Frontal cortex (tissue), 4 donors: Measurements from ENCODE around the gene NF2. TPM values are rescaled to one million over a fixed set of nuclear protein-coding genes. Genes with fewer than 3 reads are reported as not detected.

Experiments
- DNase-seq, 2 donors: peaks; one replicate each; pipeline ENCODE4 v3.0.0; 2012; ENCODE audit warnings: low spot score in 2 of 2
- FAIRE-seq: peaks from 2 replicates; lab custom pipeline; 2012; peaks lifted over from hg19 to GRCh38; lab: Jason Lieb, UNC
- total RNA-seq: library from RNA; depleted of rRNA; stranded (reverse); fragments of >200 nt; gene quantifications from one replicate; pipeline ENCODE4 v1.2.3, GENCODE V29; 2014
- donor health status: control.
- donor health status: control.
- donor health status: control.

Gene NF2
- total RNA-seq, 1 donor from 2014 or later = 41.2 TPM

- peak in 1 of 2 donors; percentile 47 for DNase-seq
- no peak for FAIRE-seq
Measured at GRCh38 chr22:29695129-29695926, 91.9 kb downstream of the NF2 start.

GRCh38 chr22:29697853-29698598 lies 94.6 kb downstream of the NF2 start:
- FAIRE-seq = no peak
- no peak for DNase-seq

DNA sequence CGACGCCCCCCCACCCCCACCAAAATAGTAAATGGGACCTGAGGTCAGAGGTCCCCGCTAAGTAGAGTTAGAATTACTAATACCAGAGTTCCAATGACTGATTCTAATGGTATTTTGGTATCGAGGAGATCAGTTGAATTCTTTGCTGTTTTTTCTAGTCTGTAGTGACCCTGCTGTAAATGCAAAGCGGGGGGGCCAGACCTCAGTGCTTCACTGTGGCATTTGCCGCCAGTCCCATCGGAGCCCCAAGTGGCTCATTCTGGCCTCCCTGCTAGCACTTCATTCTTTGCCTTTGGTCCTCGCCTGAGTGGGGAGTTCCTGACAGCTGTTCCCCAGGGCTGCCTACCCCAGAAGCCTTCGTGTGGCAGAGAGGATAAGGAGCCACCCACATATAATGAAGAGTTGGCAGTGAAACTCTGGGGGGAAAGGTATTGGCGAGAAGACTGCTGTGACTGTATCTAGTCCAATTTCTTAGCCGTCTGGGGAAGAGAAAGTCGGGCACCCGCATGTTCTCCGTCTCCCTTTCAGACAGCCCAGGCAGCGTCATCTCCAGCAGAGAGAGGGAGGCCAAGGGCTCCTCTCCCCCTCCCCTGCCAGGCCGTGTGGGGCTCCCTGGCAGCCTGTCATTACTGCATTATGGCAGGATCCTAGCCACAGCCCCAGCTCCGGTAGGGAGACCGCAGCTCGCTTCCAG lies 96.9 kb downstream of the NF2 start:
- FAIRE-seq = no peak
- peak in 1 of 2 donors; percentile 41 for DNase-seq

DNA sequence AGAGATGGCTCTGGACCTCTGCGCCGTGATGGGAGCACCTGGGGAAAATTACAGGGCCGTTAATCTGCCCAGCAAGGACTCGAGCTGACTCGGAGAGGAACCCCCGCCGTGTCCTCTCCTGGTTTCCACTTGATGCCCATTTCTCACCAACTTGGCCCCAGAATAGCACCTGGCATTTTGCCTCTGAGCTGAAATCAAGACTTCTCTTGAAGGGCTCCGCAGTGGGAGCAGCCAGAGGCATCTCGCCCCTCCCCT lies 97.4 kb downstream of the NF2 start:
- DNase-seq = no peak
- no peak for FAIRE-seq

GRCh38 chr22:29701155-29701999 lies 97.9 kb downstream of the NF2 start:
- DNase-seq (no peak), FAIRE-seq (no peak)

DNA sequence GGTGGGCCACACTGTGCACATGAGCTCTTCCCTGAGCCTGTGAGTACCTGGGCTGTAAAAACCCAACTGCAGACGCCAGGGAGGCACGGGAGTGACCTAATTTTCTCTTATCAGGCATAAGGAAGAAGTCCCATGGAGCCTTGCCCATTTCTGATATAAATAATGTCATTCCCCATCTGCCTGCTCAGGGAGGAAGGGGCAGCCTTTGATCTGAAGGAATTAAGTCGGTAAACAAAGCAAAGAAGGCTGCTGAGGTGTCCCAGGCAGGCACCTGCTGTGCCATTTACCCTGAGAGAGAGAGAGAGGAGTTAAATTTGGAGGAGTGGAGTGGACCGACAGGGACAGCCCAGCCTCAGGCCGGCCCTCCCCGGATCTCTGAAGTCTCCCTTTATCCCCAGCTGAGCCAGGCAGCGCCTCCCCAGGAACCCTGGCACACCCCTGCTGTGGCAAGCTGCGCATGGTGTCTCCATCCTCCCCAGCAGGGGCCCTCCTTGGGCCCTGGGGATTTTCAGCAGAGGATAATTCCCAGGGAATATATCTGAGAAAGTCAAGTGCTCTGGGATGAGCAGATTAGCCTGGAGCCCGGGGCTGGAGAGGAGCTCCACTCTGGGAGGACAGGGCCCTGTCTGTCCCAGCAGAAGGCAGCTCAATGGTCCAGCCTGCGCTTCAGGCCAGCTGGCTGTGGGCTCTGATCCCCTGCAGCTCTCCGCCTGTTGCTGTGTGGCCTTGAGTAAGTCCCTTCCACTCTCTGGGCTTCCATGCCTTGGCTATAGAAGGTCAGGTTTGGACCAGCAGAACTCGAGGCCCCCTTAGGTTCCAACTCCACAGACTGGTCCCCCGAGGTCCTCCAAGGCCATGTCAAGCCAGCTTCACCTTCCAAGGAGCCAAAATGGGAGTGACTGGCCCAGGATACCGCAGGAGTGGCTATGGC lies 98.8 kb downstream of the NF2 start:
- no peak for FAIRE-seq
- DNase-seq = no peak

DNA sequence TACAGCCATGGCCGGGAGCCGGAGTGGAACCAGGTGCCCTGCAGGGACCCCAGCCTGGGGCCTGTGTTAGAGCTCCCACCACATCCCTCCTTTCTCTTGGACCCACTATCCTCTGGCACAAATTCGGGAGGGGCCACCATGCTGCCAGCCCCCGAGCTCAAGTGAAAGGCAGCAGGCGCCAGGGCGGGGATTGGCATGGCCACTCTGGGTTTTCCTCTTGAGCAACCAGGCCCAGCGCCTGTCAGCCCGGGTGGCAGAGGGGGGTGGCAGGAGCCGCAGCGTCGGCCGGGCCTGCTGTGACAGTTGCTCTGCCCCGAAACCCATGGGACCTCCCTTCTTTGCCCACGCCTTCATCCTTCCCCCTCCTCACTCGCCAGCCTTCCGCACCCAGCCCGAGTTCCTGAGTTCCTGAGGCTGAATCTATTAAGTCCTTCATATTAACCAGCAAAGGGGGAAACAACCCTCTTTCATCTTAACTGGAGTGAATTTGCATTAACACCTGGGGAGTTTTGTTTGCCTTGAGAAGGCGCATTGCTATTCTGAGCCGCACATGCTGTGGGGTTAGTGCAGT lies 99.6 kb downstream of the NF2 start:
- DNase-seq (no peak), FAIRE-seq (no peak)

GRCh38 chr22:29703569-29704195 lies 100.2 kb downstream of the NF2 start:
- FAIRE-seq (no peak), DNase-seq (no peak)

DNA sequence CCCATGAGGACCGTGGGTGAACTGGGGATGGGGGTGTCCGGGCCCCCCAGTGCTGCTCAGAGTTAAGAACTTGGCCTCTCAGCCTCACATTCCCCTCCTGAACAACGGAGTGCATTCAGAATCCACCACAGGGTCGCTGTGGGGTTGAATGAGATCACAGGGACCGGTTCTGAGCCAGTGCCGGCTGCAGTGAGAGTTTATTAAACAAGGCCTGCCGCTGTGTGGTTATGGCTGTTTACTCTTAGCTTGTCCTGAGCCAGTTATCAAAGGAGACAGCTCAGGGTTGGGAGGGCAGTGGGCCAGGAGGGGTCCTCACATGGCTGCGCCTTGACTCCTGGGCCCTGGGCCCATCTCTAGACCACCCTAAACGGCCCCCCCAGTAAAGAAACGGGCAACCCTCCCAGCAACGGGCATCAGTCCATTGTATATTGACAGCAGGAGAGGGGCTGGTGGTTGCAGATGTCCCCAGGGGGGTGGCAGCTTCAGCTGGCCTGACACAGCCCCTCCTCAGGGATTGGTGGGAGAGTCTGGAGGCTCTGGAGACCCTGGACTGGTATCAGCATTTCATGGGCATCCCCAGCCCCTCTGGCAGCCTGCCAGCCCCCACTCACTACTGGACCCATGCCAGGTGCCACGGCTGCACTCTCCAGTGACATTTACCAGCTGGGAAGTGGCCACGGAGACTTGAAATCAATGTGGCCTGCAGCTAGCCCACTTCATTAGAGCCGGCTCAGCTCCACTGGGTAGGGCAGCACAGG lies 101.3 kb downstream of the NF2 start:
- no peak for FAIRE-seq
- peak; percentile 60 to 68 for DNase-seq

DNA sequence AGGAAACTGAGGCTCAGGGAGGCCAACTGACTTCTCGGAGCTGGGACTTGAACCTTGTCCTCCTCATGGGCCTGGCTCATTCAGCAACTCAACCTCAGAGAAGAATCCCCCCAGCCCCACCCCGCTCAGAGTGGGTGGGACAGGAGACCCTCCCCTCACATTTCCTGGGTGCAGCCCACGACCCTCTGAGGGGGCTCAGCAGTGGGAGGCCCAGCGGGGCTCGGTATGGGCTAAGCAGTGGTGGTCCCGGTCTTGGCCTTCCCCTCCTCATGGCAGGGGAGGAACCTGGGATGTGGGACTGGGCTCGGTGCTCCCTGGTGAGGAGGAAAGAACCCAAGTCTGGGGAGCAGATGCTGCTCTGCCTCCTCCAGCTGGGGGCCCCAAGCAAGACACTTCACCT lies 102.2 kb downstream of the NF2 start:
- no peak for FAIRE-seq
- no peak for DNase-seq

- FAIRE-seq (no peak), DNase-seq (no peak)
Measured at GRCh38 chr22:29706486-29706885, 103.1 kb downstream of the NF2 start.

- FAIRE-seq = no peak
- DNase-seq = no peak
Measured at GRCh38 chr22:29707010-29707409, 103.6 kb downstream of the NF2 start.

- FAIRE-seq = no peak
- no peak for DNase-seq
Measured at GRCh38 chr22:29707471-29707870, 104.0 kb downstream of the NF2 start.

- DNase-seq = no peak
- no peak for FAIRE-seq
Measured at GRCh38 chr22:29710193-29710592, 106.8 kb downstream of the NF2 start.

DNA sequence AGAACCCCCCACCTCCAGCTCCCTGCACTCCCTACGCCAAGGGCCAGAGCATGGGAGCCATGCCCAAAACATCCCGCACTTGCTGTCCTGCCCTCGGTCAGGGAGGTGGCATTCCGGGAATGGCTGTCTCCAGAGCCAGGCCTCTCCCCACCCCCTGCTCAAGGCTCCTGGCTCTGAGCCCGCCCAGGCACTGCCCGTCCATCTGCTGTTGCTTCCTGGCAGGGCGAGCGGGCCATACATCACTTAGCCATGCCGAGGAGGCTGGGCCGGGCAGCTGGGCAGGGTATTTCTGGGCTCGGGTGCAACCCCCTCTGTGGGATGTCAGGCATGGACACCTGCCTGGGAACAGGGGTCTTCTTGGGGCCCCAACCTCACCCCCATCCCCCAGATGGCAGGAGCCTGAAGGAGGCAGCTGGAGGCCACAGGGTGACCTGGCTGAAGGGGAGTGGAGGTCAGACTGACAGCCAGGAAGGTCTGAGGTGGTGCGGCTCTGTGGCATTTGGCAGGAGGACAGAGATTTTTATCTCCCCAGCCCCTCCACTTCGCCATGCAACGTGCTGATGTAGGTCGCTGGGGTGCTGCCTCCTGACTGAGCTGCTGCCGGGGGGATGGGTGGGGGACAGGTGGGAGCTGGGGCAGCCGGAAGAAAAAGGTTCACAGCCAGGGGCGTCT lies 107.6 kb downstream of the NF2 start:
- no peak for FAIRE-seq
- DNase-seq = no peak

DNA sequence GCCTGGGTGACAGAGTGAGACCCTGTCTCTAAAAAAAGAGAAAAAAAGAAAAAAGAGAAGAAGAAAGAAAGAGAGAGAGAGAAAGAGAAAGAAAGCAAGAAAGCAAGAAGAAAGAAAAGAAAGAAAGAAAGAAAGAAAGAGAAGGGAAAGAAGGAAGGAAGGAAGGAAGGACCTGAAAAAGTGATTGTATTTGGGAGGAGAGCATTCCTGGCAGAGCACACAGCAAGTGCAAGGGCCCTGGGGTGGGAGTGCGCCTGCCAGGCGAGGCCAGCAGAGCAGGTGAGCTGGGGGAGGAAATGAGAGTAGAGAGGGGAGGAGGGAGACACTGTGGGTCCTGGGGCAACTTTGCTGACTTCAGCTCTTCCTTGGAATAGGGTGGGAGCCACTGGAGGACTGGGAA lies 108.7 kb downstream of the NF2 start:
- DNase-seq = no peak
- FAIRE-seq = no peak

DNA sequence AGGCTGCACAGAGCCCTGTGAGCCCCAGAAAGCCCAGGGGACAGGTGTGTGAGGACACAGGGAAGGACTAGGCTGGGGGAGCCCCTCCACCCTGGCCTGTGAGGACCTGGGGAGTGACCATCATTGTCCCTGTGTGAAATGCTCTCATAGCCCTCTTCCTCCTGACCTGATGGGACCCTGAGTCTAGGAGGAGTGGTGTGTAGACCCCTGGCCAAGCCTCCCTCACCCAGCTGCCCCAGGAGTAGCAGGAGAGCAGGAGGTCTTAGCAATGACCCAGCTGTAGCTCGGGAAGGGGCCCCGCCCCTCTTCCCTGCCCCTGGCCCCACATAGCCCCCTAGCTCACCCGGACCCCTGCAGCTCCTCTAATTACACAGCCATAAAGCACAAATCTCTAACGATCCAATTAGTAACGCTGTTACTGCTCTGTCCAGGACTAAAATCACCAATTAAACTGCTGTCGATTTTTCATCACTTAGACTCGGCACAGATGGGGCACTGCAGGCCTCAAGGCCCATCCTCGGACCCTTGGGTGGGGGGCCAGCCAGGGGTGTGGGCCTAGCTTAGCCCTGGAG lies 109.8 kb downstream of the NF2 start:
- no peak for DNase-seq
- FAIRE-seq = no peak
